ENCODE results near the gene ATG4D. TPM values are rescaled to one million over a fixed set of nuclear protein-coding genes. Genes with fewer than 3 reads are reported as not detected.

ATG4D gene
- total and polyA plus RNA-seq, 2 experiments from 2014 or later: 15.1 to 55.5 TPM

DNA sequence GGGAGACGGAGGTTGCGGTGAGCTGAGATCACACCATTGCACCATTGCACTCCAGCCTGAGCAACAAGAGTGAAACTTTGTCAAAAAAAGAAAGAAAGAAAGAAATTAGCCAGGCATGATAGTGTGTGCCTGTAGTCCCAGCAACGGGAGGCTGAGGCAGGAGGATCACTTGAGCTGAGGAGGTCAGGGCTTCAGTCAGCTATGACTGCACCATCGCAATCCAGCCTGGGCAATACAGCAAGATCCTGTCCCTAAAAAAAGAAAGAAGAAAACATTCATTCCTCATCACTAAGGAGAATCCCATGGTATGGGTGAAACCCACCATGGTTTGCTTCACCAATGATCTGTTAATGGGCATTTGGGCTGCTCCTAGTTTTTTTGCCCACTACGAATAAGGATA lies 56.4 kb downstream of the ATG4D start:
- Histone ChIP-seq H3F3A (replicated peaks; ENCODE audit: low read depth) (peaks cover 18% of the 10 kb centered on the region; the same call in 1 of the 2 replicates), H3K4me1 (ENCODE audit: insufficient read depth) (peaks cover 12% of the 10 kb centered on the region), H3K4me3 (no peak overlapping the region), H3K79me2 (replicated peaks; ENCODE audit: insufficient read depth) (peaks cover 8% of the 10 kb centered on the region), H3K36me3 (ENCODE audit: insufficient read depth) (no peaks in the 10 kb centered on the region), H3K4me2 (no peak overlapping the region), H3K27me3 (ENCODE audit: insufficient read depth) (no peaks in the 10 kb centered on the region), H3K9me2 (ENCODE audit: insufficient read depth) (no peaks in the 10 kb centered on the region), H3K27ac (ENCODE audit: low read depth) (no peak overlapping the region), H2AFZ (no peak overlapping the region), H4K20me1 (replicated peaks; ENCODE audit: insufficient read depth) (no peaks in the 10 kb centered on the region)
- H3K4me3 Mint-ChIP-seq: no peak overlapping the region
- DNase-seq (ENCODE audit: low spot score) (no peak), ATAC-seq (no peak)
- no peaks in the 10 kb centered on the region for H3K9me3 Mint-ChIP-seq
- no peak for TF ChIP-seq EZH2phosphoT487 (IDR thresholded peaks at IDR 0.05; ENCODE audit: unreplicated experiment)
- H3K27me3 Mint-ChIP-seq (ENCODE audit: insufficient read depth, low read depth, poor library complexity): peaks cover 9% of the 10 kb centered on the region
- H3K36me3 Mint-ChIP-seq (ENCODE audit: low read depth): no peaks in the 10 kb centered on the region; the same call in 2 of the 3 replicates
- H3K27ac Mint-ChIP-seq: no peak overlapping the region
- H3K4me1 Mint-ChIP-seq: peaks cover 17% of the 10 kb centered on the region

- Mint-ChIP-seq H3K9me3 (no peaks in the 10 kb centered on the region), H3K36me3 (ENCODE audit: low read depth) (no peaks in the 10 kb centered on the region; the same call in 2 of the 3 replicates), H3K27me3 (ENCODE audit: insufficient read depth, low read depth, poor library complexity) (peaks cover 6% of the 10 kb centered on the region), H3K4me1 (peaks cover 17% of the 10 kb centered on the region), H3K4me3 (peak overlapping the region; percentile 64), H3K27ac (peak overlapping the region; percentile 58; the same call in 1 of the 2 replicates)
- TF ChIP-seq CREB1 (CRISPR knock-in tag; IDR thresholded peaks at IDR 0.05; ENCODE audit: low read depth): no peak
- TF ChIP-seq, protein P1, sequence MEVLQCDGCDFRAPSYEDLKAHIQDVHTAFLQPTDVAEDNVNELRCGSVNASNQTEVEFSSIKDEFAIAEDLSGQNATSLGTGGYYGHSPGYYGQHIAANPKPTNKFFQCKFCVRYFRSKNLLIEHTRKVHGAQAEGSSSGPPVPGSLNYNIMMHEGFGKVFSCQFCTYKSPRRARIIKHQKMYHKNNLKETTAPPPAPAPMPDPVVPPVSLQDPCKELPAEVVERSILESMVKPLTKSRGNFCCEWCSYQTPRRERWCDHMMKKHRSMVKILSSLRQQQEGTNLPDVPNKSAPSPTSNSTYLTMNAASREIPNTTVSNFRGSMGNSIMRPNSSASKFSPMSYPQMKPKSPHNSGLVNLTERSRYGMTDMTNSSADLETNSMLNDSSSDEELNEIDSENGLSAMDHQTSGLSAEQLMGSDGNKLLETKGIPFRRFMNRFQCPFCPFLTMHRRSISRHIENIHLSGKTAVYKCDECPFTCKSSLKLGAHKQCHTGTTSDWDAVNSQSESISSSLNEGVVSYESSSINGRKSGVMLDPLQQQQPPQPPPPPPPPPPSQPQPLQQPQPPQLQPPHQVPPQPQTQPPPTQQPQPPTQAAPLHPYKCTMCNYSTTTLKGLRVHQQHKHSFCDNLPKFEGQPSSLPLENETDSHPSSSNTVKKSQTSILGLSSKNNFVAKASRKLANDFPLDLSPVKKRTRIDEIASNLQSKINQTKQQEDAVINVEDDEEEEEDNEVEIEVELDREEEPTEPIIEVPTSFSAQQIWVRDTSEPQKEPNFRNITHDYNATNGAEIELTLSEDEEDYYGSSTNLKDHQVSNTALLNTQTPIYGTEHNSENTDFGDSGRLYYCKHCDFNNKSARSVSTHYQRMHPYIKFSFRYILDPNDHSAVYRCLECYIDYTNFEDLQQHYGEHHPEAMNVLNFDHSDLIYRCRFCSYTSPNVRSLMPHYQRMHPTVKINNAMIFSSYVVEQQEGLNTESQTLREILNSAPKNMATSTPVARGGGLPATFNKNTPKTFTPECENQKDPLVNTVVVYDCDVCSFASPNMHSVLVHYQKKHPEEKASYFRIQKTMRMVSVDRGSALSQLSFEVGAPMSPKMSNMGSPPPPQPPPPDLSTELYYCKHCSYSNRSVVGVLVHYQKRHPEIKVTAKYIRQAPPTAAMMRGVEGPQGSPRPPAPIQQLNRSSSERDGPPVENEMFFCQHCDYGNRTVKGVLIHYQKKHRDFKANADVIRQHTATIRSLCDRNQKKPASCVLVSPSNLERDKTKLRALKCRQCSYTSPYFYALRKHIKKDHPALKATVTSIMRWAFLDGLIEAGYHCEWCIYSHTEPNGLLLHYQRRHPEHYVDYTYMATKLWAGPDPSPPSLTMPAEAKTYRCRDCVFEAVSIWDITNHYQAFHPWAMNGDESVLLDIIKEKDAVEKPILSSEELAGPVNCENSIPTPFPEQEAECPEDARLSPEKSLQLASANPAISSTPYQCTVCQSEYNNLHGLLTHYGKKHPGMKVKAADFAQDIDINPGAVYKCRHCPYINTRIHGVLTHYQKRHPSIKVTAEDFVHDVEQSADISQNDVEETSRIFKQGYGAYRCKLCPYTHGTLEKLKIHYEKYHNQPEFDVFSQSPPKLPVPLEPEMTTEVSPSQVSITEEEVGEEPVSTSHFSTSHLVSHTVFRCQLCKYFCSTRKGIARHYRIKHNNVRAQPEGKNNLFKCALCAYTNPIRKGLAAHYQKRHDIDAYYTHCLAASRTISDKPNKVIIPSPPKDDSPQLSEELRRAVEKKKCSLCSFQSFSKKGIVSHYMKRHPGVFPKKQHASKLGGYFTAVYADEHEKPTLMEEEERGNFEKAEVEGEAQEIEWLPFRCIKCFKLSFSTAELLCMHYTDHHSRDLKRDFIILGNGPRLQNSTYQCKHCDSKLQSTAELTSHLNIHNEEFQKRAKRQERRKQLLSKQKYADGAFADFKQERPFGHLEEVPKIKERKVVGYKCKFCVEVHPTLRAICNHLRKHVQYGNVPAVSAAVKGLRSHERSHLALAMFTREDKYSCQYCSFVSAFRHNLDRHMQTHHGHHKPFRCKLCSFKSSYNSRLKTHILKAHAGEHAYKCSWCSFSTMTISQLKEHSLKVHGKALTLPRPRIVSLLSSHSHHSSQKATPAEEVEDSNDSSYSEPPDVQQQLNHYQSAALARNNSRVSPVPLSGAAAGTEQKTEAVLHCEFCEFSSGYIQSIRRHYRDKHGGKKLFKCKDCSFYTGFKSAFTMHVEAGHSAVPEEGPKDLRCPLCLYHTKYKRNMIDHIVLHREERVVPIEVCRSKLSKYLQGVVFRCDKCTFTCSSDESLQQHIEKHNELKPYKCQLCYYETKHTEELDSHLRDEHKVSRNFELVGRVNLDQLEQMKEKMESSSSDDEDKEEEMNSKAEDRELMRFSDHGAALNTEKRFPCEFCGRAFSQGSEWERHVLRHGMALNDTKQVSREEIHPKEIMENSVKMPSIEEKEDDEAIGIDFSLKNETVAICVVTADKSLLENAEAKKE (CRISPR knock-in tag; IDR thresholded peaks at IDR 0.05): no peak
- TF ChIP-seq CTCF (conservative IDR thresholded peaks at IDR 0.05; ENCODE audit: low read depth in 2 of 2): no peak
- no peak for TF ChIP-seq ZNF331 (CRISPR knock-in tag; IDR thresholded peaks at IDR 0.05; ENCODE audit: low read depth)
- TF ChIP-seq ETS1 (IDR thresholded peaks at IDR 0.05): no peak
- no peak for TF ChIP-seq ZNF114 (CRISPR knock-in tag; IDR thresholded peaks at IDR 0.05)
- H3K4me1 ChIP-seq (ENCODE audit: insufficient read depth): peaks cover 12% of the 10 kb centered on the region
- no peak for ATAC-seq
- H3K27me3 ChIP-seq (ENCODE audit: insufficient read depth): no peaks in the 10 kb centered on the region
- H2AFZ ChIP-seq: peak overlapping the region; percentile 88; the same call in 1 of the 2 replicates
- H3K79me2 ChIP-seq (replicated peaks; ENCODE audit: insufficient read depth): peaks cover 13% of the 10 kb centered on the region
- peaks cover 19% of the 10 kb centered on the region; the same call in 1 of the 2 replicates for H3F3A ChIP-seq (replicated peaks; ENCODE audit: low read depth)
- no peak overlapping the region for H3K4me3 ChIP-seq
- H3K9me2 ChIP-seq (ENCODE audit: insufficient read depth): no peaks in the 10 kb centered on the region
- H4K20me1 ChIP-seq (replicated peaks; ENCODE audit: insufficient read depth): no peaks in the 10 kb centered on the region
- DNase-seq (ENCODE audit: low spot score): no peak
- H3K4me2 ChIP-seq: 0 out of 2 replicates have a peak overlapping the region, but pooled peaks have one; percentile 46
- H3K36me3 ChIP-seq (ENCODE audit: insufficient read depth): no peaks in the 10 kb centered on the region
- H3K27ac ChIP-seq (ENCODE audit: low read depth): no peak overlapping the region
Measured at GRCh38 chr19:10601999-10602329, 58.3 kb downstream of the ATG4D start.

Data from GM23338 (cell line).